HG03571 (cell line): ENCODE data around the gene TIMD4.
"Not testable (repeated sequence)": the region's sequence is repeated elsewhere in the genome, so short reads cannot be mapped to it uniquely, and the experiment has no call there.

Source experiments
- ATAC-seq: cut with Tn5 transposase; IDR thresholded peaks from one replicate; pipeline ENCODE4 v1.9.1; 2021; ENCODE audit not compliant: unreplicated experiment

Gene TIMD4

GRCh38 chr5:156963125-156963524 is at the start of gene TIMD4:
TSS of gene TIMD4 (minus strand) at chr5:156963226. CDS start at chr5:156963198, 28 bp downstream.
- no peak for ATAC-seq

GRCh38 chr5:157006262-157006661 is 43.2 kb upstream of the TIMD4 start:
- ATAC-seq: no peak

DNA sequence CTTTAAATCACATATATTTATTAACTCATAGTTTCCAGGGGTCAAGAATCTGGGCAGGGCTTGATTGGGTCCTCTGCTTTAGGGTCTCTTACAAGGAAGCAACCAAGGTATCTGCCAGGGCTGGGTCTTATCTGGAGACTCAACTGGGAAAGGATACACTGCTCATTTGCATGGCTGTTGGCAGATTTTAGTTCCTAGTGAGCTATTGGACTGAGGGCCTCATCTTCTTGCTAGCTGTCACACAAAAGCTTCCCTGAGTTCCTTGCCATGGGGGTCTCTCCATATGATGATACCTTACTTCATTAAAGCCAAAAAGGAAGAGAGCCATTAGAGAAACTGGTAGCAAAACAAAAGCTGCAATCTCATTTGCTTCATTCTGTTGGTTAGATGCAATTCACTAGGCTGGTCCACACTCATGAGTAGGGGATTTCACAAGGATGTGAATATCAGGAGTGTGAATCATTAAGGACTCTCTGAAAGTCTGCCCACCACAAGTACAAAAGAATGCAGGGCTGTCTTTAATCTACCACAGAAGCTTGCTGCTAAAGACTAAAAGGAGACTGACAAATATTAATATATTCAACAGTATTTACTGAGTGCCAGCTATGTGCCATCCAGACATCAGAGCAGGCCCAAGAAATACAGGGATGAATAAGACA is 42.0 kb upstream of the TIMD4 start:
- no peak for ATAC-seq

DNA sequence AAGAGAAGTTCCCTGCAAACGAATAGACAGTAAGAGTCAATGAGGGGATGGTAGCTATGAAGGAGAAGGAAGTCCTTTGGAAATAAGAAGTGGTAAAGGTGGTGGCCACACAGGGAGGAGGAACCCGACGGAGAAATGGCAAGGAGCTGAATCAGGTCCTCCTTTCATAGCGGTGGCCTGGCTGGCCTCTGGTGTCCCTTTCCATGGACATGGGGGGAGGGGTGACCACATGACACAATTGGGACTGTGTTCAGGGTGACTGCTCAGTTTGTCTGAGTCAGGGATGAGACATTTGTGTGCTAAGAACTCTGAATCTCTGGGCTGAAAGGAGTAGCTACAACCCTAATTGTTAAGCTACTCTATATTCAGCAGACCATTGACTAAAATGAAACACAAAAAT is 28.7 kb upstream of the TIMD4 start:
- ATAC-seq: no peak

GRCh38 chr5:156984064-156984463 is 21.0 kb upstream of the TIMD4 start:
- ATAC-seq: no peak

- ATAC-seq: no peak
Measured at GRCh38 chr5:156981481-156981880, 18.5 kb upstream of the TIMD4 start.

DNA sequence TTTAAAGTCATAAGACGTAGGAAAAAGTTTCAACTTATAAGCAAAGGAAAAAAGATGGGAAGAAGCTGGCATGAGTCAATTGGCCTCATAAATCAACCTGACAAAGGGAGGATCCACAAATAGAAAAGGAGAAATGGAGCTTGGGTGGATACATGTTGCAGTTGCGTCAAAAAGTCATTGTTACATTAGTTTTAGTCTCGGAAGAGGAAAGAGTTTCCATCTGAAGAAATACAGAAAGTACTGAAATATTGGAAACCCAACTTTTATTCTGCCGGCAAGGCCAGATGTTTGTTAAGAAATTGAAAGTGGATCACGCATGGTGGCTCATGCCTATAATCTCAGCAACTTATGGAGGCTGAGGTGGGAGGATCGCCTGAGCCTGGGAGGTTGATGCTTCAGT is 11.3 kb upstream of the TIMD4 start:
- no peak for ATAC-seq

DNA sequence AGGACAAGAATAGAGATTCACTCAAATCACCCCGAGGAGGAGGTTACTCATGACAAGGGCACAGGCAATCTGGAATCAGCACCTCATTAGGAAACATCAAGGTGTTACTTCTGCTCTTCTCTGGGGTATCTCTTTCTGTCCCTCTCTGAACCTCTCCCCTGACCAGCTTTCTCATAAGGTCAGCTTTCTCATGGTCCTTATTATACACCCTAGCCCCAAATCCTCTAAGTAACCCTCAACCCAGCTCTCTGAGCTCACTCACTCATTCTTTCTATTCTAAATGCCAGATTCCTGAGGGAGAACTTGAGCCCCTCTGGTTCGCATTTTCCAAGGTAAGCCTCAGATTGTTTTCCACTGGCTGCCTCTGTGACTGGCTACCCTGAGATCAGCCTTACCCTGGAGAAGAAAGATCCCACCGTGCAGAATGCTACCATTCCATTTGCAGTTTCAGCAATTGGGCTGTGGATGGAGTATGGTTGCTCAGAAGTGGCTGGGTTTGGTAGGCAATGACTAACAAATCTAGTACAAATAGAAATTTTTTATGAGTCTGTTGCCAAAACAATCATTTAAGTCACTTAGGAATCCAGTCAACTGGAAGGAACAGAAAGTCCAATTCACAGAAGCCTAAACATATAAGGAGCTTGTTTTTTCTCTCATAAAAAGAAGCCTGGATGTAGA is 9.0 kb upstream of the TIMD4 start:
- no peak for ATAC-seq

DNA sequence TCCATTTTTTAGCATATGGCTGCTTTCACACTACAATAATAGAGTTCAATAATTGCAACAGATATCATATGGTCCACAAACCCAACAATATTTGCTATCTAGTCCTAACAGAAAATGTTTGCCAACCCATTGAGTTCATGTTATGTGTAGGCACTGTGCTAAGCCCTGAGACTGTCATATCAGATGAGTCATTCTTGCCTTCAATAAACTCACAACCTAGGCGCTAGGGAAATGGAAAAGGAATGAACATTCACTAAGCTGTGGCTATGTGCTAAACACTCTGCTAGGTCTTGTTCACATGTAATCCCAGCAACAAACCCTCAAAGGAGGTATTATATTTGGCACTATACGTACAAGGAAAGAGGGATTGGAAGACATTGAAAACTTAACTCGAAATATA is 8.4 kb upstream of the TIMD4 start:
- no peak for ATAC-seq

DNA sequence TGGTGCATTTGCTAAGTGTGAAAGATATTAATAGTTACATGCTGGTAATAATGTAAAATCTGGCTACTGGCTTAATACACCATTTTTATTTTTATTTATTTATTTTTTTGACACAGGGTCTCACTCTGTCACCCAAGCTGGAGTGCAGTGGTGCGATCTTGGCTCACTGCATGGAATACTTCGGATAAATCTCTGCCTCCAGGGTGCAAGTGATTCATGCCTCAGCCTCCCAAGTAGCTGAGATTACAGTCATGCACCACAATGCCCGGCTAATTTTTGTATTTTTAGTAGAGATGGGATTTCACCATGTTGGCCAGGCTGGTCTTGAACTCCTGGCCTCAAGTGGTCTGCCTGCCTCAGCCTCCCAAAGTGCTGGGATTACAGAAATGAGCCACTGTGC is 4.4 kb upstream of the TIMD4 start:
- not testable (repeated sequence) for ATAC-seq

DNA sequence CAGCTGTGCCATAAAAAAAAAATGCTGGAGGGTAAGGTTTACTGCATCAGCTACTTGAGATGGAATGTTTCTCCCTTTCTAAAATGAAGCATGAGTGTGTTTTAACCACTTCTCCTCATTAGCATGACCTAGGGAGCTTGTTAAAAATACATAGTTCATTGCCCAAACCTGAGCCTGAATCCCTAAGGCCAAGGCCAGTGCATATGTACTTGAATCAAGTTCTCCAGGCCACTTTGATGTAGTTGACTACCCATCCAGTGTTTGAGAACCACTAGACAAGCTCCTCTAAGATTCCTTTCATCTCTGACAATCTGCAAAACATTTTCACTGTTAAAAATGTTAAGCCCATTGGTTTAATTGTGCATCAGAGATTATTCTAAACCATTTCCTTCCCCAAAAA is 6.7 kb downstream of the TIMD4 start:
- ATAC-seq: no peak

DNA sequence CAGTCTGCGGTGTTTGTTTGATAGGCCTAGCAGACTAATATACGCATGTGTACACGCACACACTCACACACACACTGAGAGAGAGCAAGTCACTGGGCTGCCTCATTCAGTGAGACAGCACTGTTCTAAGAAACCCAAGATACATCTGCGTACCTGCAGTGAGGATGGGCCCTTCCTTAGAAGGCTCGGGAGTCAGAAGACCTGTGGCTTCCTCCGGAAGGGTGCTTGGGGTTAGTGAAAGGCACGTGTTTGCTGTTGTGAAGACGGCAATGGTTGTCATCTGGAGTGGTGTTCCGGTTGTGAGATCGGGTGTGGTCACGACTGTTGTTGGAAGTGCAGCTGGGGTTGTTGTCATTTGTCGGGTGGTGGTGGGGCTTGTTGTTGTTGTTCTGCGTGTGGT is 11.7 kb downstream of the TIMD4 start:
- no peak for ATAC-seq

DNA sequence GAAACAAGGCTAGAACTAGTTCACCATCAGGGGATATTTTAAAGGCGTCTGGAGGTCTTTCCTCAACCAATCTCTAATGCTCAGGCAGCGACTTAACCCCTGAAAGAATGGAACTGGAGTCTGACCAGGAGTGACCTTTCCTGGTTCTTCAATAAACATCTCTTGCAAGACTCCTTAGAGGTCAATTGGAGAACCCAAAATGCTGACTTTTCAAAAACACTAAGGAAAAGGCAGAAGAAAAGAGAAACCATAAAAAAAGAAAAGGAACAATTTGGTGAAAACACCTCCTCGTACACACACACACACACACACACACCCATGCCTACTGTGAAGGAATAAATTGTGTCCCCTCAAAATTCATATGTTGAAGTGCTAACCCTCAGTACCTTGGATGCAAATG is 12.3 kb downstream of the TIMD4 start:
- ATAC-seq: no peak

DNA sequence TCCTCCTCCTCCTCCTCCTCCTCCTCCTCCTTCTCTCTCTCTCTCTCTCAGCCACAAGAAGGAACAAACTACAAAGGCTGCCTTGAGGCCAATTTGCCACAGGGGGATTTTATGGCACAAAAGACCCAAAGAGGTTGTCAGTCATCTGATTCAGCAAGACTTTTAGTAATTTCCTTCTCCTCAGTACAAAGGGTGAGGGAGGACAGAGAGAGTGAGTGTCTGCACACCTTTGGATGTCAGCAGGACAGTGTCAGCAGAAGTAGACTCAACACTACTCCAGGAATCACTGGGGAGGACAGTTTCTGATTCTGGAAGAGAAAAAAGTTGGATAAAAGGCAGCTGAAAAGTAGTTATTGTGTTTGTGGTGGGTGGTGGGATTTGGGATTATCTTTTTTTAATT is 13.6 kb downstream of the TIMD4 start:
- no peak for ATAC-seq

DNA sequence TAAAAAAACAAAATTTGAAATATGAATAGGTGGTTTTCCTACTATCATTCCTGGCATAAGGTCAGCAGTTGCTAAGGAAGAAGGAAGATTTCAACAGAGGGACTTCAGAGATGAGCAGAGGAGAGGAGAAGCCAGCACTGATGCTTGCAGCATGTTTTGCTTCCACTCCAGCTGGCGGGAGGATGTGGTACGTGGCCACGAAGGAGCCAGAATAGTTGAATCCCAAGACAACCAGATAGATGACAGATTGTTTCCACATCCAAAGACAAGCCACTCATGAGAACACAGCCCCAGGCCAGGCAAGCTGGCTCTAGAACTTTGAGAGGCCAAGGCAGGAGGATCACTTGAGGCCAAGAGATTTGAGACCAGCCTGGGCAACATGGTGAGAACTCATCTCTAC is 15.1 kb downstream of the TIMD4 start:
- no peak for ATAC-seq

GRCh38 chr5:156942064-156942463 is 21.0 kb downstream of the TIMD4 start:
- ATAC-seq: peak; percentile 98

DNA sequence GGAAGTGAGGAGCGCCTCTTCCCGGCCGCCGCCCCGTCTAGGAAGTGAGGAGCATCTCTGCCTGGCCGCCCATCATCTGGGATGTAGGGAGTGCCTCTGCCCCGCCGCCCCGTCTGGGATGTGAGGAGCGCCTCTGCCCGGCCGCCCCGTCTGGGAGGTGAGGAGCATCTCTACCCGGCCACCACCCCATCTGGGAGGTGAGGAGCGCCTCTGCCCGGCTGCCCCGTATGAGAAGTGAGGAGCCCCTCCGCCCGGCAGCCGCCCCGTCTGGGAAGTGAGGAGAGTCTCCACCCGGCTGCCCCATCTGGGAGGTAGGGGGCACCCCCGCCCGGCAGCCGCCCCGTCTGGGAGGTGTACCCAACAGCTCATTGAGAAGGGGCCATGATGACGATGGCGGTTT is 22.6 kb downstream of the TIMD4 start:
- ATAC-seq: not testable (repeated sequence)

GRCh38 chr5:156936972-156937371 is 26.1 kb downstream of the TIMD4 start:
- no peak for ATAC-seq

- ATAC-seq: no peak
Measured at GRCh38 chr5:156934450-156935211, 28.4 kb downstream of the TIMD4 start.

DNA sequence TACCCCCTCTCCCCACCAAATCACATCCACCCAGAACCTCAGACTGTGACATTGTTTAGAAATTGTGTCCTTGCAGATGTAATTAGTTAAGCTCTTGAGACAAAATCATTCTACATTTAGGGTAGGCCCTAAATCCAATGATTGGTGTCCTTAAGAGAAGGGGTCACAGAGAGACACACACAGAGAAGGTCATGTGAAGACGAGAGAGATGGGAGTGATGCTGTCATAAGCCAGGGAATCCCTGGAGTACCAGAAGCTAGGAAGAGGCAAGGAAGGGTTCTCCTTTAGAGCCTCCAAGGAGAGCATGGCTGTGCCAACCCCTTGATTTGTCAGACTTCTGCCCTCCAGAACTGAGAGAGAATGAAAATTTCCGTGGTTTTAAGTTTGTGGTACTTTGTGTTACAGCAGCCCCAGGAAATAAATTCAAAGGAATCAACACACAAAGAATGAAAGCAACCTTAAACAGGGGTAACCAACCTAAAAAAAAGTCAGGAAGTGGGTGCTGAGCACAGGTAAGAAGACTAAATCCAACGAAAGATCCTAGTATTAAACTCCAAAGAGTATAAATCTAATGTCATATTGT is 33.6 kb downstream of the TIMD4 start:
- ATAC-seq: no peak

- no peak for ATAC-seq
Measured at GRCh38 chr5:156927545-156927944, 35.5 kb downstream of the TIMD4 start.

DNA sequence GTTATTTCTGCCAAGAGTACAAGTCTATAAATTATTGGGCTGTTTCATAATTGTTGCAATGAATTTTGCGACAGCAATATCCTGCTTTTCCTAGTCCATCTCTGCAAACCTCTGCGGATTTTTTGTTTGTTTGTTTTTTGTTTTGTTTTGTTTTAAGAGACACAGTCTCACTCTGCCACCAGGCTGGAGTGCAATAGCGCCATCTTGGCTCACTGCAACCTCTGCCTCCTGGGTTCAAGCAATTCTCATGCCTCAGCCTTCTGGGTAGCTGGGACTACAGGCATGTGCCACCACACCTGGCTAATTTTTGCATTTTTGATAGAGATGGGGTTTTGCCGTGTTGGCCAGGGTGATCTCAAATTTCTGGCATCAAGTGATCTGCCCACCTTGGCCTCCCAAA is 37.3 kb downstream of the TIMD4 start:
- not testable (repeated sequence) for ATAC-seq
